Stimulated activated CD4-positive, alpha-beta T cell treated with anti-CD3 and anti-CD28 coated beads, Interleukin-4, amount 100 ng/mL, for 48 hours (primary cell): ENCODE data around the gene SLC38A3.

Source experiments
- DNase-seq, 2 donors: peaks; one replicate each; pipeline ENCODE4 v3.0.0-alpha.2; 2020; ENCODE audit warnings: low read depth in 2 of 2

SLC38A3 gene

GRCh38 chr3:50192124-50192523 lies 12.9 kb upstream of the SLC38A3 start:
- DNase-seq: no peak

DNA sequence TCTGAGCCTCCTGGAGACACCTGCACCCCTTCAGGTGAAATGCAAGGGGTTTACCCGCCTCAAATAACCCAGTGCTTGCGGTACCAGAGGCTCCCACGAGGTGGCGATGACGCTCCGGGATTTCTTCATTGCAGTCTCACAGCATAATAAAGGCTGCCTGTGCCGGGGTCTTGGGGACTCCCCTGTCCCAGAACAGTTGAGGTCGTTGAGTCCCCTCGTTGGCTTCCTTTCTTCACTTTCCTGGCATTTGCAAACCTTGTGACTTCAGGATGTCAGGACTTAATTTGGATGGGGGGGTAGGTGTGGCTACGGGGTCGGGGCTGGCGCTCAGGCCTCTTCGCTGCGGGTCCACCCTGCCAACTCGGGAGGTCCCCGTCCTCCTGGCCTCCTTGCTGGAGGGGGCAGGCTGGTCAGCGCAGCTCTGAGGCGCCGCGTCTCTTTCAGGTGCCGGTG lies 12.4 kb upstream of the SLC38A3 start:
- peak; percentile 71 to 84 for DNase-seq

DNA sequence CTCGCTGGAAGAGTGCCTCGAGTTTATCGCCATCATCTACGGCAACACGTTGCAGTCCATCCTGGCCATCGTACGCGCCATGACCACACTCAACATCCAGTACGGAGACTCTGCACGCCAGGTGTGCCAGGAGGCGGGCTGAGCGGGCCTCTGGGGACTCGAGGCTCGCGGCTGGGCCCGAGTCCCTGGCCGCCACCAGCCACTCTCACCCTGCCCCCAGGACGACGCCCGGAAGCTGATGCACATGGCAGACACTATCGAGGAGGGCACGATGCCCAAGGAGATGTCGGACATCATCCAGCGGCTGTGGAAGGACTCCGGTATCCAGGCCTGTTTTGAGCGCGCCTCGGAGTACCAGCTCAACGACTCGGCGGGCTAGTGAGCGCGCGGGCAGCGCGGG lies 11.8 kb upstream of the SLC38A3 start:
- DNase-seq: no peak

GRCh38 chr3:50193746-50194127 lies 11.3 kb upstream of the SLC38A3 start:
- DNase-seq: no peak

GRCh38 chr3:50194128-50194902 lies 10.8 kb upstream of the SLC38A3 start:
- peak; percentile 63 to 68 for DNase-seq

DNA sequence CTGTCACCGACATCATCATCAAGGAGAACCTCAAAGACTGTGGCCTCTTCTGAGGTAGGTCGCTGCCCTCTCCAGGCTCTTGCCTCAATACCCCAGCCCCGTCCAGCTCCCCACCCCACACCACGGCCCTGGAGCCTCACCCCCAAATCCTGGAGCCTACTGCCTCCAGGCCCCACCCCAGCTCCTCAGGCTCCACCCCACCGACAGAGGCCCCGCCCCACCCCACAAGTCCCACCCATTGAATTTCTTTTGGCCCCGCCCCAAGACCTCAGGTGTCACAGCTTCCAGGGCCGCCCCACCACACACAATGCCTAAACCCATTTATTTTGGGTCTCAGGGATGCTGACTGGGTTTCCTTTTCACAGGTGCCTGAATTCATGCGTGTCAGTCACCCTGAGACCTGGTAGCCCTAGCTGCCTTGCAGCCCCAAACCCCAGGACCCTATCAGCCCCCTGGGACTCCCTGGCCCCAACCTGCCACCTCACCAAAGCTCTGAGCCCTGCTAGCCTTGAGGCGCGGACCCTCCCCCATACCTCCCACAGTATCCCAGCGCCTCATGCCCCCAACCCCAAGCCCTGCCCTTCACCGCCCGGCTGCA lies 10.1 kb upstream of the SLC38A3 start:
- peak in 1 of 2 donors; percentile 16 for DNase-seq

DNA sequence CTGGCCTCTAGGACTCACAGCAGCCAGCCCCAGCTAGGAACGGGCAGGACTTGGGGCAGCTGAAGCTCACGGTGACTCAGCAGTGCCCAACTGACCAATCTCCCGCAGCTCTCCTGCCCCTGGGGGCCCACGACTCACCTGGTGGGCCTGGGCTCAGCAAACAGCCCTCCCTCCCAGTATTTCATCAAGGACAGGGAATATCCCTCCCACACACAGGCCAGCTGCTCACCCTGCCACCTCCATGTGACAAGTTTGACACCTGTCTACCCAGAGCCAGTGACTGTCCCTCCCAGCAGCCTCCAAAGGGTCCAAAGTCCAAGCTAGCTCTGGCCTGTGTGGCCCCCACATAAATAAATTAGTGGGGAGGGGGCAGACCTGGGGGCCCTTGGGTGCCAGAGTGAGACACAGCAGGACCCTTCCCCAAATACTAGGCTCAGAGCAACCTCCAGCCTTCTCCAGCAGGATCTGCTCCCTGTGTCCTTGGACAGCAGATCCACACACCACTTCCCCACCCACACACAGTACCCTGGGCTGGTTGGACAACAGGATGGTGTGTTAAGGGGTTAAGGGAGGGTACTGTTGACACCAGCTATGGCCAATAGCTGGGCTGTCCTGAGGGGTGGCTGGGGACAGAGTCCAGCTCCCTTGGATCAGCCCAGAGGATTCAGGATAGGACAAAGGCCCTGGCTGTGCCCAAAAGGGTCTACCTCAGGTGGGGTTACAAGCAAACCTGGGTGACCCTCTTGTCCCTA lies 9.4 kb upstream of the SLC38A3 start:
- DNase-seq: no peak

DNA sequence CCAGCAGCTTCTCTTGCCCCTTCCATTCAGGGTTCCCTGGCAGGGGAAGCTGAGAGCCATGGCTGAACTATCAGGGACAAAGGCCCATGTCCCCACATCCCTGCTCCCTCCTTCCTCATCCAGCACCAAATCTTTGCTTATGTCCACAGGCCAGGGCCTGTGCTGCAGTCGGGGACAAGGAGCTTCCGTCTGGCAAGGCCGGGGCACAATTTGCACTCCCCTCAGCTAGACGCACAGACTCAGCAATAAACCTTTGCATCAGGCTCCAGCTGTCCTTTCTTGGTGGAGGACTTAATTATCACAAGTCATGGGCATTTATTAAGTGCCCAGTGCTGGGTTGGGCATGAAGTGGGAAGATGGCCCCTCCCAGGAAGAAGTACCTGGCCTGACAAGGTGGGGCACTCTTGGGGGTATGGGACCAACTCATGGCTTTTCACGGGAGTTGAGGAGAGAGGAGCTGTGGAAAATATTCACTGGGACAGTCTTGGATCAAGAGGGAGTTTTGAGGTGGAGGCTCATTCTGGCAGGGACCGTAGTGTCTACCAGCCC lies 8.7 kb upstream of the SLC38A3 start:
- DNase-seq: no peak

- DNase-seq: no peak
These were observed 3.3 kb upstream of the SLC38A3 start for GRCh38 chr3:50201573-50202315.

DNA sequence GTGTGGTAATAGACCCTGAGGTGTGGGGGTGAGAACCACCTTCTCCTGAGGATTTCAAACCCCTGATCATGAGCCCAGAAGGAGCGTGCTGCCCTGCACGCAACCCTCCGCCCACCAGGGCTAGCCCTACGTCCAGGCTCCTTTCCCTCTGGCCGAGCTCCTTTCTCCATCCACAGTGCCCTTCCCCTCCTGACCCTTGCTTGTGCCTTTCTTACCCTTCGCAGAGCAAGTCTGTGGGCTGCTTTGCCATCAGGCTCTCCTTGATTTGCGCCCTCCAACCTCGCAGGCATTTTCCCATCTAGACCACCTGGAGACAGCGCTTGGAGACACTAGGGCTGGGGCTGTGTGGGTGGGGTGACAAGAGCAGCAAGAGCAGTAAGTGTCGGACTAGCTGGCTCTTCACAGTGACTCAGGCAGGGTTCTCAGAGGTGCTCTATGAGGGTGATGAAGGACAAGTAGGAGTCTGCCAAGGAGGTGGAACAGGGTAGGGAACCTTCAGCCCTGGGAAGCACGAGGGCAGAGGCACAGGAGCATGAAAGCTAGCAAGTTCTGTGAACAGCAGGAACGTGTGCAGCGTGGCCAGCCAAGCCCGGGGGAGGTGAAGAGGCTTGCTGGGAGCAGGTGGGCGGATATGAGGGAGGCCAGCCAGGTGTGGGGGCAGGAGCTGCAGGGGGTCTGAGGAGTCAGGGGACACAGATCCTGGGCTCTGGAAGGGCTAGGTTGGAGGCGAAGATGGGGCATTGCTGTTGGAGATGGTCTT lies 2.5 kb upstream of the SLC38A3 start:
- no peak for DNase-seq

GRCh38 chr3:50203113-50203808 lies 1.8 kb upstream of the SLC38A3 start:
- DNase-seq: no peak

GRCh38 chr3:50203809-50204803 lies 965 bp upstream of the SLC38A3 start:
- no peak for DNase-seq

DNA sequence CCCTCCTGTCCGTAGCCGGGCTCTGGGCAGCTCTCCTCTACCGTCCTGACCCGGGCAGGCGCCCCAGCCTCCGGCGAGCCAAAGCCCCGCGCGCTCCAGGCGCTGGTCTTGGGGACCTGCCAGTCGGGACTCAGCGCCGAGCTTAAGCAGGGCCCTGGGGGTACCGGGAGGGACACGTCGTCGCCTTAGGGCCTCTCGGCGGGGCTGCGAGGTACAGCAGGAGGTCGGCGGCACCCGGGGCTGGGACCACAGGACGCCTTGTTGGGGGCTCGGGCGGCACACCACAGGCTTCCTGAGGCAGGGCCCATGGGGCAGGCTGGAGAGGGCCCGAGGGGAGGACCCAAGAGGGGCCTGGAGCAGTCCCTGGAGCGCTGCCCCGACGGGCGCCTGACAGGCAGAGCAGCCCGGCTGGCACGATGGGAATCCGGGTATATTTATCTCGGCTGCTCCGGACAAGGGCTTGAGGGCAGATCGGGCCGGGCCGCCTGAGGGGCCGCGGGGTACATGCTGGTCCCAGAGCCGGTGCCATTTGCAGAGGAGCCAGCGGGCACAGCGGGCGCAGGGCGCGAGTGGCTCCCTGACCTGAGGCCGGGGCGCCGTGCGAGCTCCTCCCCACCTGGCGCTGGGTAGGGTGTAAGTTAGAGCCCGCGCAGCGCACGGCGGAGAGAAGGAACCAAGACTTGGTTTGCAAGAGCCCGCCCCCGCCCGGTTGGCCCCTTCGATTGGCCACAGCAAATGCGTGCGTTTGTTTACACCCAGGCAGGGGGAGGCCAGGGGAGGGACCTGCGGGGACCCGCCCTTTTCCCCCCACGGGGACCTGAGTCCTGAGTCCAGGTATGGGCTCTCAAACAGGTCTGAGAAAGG lies 574 bp downstream of the SLC38A3 start:
- DNase-seq: peak in 1 of 2 donors; percentile 21

DNA sequence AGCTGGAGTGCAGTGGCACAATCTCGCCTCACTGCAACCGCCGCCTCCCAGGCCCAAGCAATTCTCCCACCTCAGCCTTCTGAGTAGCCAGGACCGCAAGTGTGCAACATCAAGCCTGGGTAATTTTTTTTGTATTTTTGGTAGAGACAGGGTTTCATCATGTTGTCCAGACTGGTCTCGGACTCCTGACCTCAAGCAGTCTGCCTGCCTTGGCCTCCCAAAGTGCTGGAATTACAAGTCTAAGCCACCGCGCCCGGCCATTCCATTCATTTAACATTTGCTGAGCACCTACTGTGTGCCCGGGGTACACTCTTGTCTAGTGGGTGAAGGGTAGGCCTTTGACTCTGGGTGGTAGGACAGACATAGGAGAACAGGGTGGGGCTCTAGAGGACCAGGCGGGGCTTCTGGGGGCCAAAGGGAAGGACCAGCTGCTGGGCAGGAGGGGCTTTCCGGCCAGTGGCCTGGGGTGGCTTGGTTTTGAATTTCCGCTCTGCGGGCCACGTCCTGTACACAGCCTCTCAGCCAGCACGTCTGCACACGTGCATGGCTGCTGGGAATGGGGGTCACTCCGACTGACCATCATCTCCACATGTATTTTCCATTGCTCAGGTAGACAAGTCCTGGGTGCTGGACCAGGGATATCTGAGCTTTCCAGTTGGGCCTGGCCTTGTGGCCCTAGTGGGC lies 2.4 kb downstream of the SLC38A3 start:
- no peak for DNase-seq

DNA sequence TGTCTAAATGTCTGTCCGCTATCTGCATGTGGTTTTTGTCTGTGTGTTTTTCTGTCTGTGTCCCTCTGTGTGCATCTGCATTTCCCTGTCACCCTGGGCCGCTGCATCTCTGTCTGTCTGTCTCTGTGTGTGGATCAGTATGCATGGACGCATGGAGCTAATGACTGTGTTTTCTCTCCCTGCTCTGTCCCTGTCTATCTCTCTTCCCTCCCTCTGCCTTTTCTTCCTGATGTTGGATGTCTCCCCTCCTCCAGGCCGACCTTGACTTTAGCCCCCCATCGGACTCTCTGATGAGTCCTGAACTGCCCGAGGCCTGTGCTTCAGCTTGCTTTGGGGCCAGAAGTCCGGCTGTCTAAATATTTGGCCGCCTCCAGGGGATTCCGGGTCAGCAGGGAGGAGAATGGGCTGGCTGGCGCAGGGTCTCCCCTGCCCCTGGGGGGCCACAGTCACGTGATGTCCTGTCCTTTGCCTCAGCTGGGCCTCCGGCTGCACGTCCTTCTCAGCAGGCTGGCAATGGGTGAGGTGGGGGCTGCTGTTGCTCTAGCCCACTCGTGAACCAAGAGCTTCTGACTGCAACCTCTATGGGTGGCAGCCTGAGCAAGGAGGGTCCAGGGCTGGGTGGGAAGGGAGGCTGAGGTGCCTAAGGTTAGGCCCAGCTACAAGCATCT lies 3.7 kb downstream of the SLC38A3 start:
- DNase-seq: no peak

DNA sequence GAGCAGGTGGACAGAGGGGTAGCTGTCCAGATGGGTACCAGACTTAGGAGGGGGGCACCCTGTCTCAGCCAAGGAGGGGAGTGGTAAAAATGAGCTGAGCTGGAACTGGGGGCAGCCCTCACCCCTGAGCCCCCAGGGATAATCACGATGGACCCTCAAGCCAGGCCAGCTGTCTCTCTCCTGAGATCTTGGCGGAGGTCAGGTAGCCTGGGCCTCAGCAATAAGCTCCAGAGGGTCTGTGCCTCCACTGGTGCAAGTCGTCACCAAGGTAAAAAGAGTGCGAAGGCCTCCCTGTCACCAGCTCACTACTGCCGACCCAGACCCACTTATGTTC lies 5.1 kb downstream of the SLC38A3 start:
- DNase-seq: no peak
